B cell (primary cell): ENCODE results near the gene ZNG1C.
"Not testable (repeated sequence)": the region's sequence is repeated elsewhere in the genome, so short reads cannot be mapped to it uniquely, and the experiment has no call there.

Experiments
- EZH2 ChIP-seq: IDR thresholded peaks from 2 replicates; pipeline ENCODE4 v1.6.1; 2012; ENCODE audit warnings: borderline replicate concordance, low read depth, mild to moderate bottlenecking, moderate library complexity, low read length; ENCODE audit not compliant: insufficient read depth, poor library complexity, severe bottlenecking
- TF ChIP-seq, protein P1 (sequence below): fragments of 200-600 bp; IDR thresholded peaks from one replicate; pipeline ENCODE4 v1.8.0; 2022; ENCODE audit warnings: antibody characterized with exemption, mild to moderate bottlenecking

DNA sequence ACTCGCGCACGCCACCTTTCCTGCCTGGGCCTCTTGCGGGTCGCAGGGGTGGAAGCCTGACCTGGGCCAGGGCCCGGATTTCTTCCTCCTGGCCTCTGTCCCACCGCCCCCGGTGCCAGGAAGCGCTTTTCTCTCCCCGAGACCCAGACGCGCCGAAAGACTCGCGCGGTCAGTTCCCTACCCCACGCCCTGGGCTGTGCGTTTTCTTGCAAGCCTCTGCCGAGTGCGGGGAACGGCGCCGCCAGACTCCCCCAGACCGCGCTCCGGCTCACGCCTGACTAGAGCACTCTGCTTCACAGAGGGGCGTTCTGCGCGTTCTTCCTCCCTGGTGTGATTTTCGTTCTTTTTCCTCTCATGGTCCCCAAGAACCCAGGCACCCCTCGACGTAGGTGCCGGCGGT, 65.3 kb downstream of the ZNG1C start:
- TF ChIP-seq, protein P1, sequence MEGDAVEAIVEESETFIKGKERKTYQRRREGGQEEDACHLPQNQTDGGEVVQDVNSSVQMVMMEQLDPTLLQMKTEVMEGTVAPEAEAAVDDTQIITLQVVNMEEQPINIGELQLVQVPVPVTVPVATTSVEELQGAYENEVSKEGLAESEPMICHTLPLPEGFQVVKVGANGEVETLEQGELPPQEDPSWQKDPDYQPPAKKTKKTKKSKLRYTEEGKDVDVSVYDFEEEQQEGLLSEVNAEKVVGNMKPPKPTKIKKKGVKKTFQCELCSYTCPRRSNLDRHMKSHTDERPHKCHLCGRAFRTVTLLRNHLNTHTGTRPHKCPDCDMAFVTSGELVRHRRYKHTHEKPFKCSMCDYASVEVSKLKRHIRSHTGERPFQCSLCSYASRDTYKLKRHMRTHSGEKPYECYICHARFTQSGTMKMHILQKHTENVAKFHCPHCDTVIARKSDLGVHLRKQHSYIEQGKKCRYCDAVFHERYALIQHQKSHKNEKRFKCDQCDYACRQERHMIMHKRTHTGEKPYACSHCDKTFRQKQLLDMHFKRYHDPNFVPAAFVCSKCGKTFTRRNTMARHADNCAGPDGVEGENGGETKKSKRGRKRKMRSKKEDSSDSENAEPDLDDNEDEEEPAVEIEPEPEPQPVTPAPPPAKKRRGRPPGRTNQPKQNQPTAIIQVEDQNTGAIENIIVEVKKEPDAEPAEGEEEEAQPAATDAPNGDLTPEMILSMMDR: not testable (repeated sequence)
- not testable (repeated sequence) for TF ChIP-seq EZH2
